Activated CD8-positive, alpha-beta T cell treated with anti-CD3 and anti-CD28 coated beads for 36 hours (primary cell): ENCODE data around the gene MAP4K4. TPM values are rescaled to one million over a fixed set of nuclear protein-coding genes. Genes with fewer than 3 reads are reported as not detected.
A peak's percentile ranks its signal among the peaks of the same experiment; 100 is the strongest.

Experiments used
- ATAC-seq: fragments of 200-7000 bp; cut with Tn5 transposase; one replicate; pipeline ENCODE4 v1.10.0; 2021; ENCODE audit warnings: mild to moderate bottlenecking, moderate library complexity
- CTCF ChIA-PET: fragments of 350-600 bp; sonication (Branson Sonifier 250); formaldehyde crosslinking; loops from one replicate; lab custom pipeline; 2021; ENCODE audit warnings: antibody characterized with exemption; lab: Charles Lee
- POLR2A ChIA-PET: fragments of 350-600 bp; sonication (Branson Sonifier 250); formaldehyde crosslinking; loops from one replicate; lab custom pipeline; 2021; ENCODE audit warnings: antibody characterized with exemption; lab: Charles Lee
- DNase-seq: peaks from one replicate; pipeline ENCODE4 v3.0.0-alpha.2; 2020
- H3K27ac Mint-ChIP-seq: one replicate; pipeline ENCODE4 v1.8.0; 2021; ENCODE audit warnings: mild to moderate bottlenecking, mixed read lengths
- H3K27me3 Mint-ChIP-seq: one replicate; pipeline ENCODE4 v1.8.0; 2021; ENCODE audit warnings: mixed read lengths
- H3K36me3 Mint-ChIP-seq: one replicate; pipeline ENCODE4 v1.8.0; 2021; ENCODE audit warnings: low read depth, mixed read lengths
- H3K4me1 Mint-ChIP-seq: one replicate; pipeline ENCODE4 v1.8.0; 2021; ENCODE audit warnings: low read depth, mixed read lengths
- H3K4me3 Mint-ChIP-seq: one replicate; pipeline ENCODE4 v1.8.0; 2021; ENCODE audit warnings: mild to moderate bottlenecking, moderate library complexity, mixed read lengths
- H3K9me3 Mint-ChIP-seq: one replicate; pipeline ENCODE4 v1.8.0; 2021; ENCODE audit warnings: mixed read lengths
- intact Hi-C: fragments of 100-400 bp; cut with micrococcal nuclease; formaldehyde crosslinking; loops from one replicate; pipeline ENCODE4 v1.10.0; 2022
- total RNA-seq, 2 experiments: library from RNA; stranded (reverse); gene quantifications; one replicate each; pipeline ENCODE4 v1.2.3, GENCODE V29; 2021
- TF ChIP-seq, protein P1 (sequence below): fragments of 200-600 bp; IDR thresholded peaks from one replicate; pipeline ENCODE4 v1.8.0; 2022; ENCODE audit warnings: antibody characterized with exemption, mild to moderate bottlenecking

The MAP4K4 gene
- total RNA-seq, 2 experiments from 2014 or later, result 26.3 to 27.3 TPM

DNA sequence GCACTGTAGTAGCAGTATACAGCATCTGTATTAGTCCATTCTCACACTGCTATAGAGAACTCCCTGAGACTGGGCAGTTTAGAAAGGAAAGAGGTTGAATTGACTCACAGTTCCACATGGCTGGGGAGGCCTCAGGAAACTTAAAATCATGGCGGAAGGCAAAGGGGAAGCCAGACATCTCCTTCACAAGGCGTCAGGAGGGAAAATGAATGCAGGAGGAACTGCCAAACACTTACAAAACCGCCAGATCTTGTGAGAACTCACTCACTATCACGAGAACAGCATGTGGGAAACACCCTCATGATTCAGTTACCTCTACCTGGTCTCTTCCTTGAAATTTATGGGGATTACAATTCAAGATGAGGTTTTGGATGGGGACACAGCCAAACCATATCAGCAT is 25.4 kb downstream of the MAP4K4 start:
- TF ChIP-seq, protein P1, sequence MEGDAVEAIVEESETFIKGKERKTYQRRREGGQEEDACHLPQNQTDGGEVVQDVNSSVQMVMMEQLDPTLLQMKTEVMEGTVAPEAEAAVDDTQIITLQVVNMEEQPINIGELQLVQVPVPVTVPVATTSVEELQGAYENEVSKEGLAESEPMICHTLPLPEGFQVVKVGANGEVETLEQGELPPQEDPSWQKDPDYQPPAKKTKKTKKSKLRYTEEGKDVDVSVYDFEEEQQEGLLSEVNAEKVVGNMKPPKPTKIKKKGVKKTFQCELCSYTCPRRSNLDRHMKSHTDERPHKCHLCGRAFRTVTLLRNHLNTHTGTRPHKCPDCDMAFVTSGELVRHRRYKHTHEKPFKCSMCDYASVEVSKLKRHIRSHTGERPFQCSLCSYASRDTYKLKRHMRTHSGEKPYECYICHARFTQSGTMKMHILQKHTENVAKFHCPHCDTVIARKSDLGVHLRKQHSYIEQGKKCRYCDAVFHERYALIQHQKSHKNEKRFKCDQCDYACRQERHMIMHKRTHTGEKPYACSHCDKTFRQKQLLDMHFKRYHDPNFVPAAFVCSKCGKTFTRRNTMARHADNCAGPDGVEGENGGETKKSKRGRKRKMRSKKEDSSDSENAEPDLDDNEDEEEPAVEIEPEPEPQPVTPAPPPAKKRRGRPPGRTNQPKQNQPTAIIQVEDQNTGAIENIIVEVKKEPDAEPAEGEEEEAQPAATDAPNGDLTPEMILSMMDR, result no peak
- ChIA-PET CTCF (no interaction called here), POLR2A (interaction anchor here (1.3 kb wide), 2 partner anchors 8 to 24 kb away, joined by 5 read pairs; no protein-coding TSS in a partner anchor)
- Mint-ChIP-seq H3K4me3 (no peak overlapping the region), H3K4me1 (peaks cover 90% of the 10 kb centered on the region), H3K27ac (peak overlapping the region; percentile 76), H3K27me3 (no peaks in the 10 kb centered on the region), H3K36me3 (peaks cover 34% of the 10 kb centered on the region), H3K9me3 (peaks cover 13% of the 10 kb centered on the region)
- intact Hi-C loops, result no loop called here
- ATAC-seq (no peak), DNase-seq (no peak)

DNA sequence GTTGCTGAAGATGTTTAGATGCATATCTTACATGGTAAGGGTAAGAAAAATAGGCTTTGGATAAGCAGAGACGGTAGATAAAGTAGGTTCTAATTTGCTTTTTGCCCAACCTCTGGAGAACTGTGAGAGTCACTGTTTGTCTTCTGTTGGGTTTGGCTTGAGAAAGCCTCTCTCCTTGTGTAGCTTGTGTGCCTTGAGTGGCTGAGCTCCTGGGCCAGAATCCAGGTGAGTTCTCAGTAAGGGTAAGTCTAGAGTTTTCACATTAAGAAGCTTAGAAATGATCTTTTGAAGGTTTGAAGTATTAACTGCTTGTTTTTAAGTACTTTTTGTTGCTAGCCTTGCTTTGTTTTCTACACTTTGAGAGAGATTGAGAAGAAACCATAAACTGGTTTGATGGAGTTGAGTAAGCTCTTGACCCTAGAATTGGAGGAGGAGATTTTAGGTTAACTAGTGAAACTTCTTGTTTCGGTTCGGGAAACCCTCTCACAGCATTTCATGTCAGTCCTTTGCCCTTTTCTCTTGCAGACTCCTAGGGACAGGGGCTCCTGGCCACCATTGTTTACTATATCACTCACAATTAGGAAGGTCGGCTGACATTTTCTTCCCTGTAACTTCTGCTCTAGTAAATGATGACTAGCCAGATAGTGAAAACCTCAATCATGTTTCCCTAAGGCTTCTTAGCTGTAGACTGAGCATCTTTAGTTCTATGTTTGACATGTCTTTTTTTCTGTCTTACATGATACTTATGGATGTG is 26.0 kb downstream of the MAP4K4 start:
- peaks cover 90% of the 10 kb centered on the region for H3K4me1 Mint-ChIP-seq
- peak overlapping the region; percentile 37 for H3K27ac Mint-ChIP-seq
- intact Hi-C loops, result no loop called here
- DNase-seq, result no peak
- ChIA-PET CTCF (interaction anchor here (1.0 kb wide), 1 partner anchor 100 kb away, joined by 3 read pairs; no protein-coding TSS in a partner anchor), POLR2A (interaction anchor here (1.1 kb wide), 1 partner anchor 141 kb away, joined by 3 read pairs; no protein-coding TSS in a partner anchor)
- TF ChIP-seq, protein P1, result no peak
- peaks cover 13% of the 10 kb centered on the region for H3K9me3 Mint-ChIP-seq
- H3K36me3 Mint-ChIP-seq, result peaks cover 34% of the 10 kb centered on the region
- no peak for ATAC-seq
- no peak overlapping the region for H3K4me3 Mint-ChIP-seq
- no peaks in the 10 kb centered on the region for H3K27me3 Mint-ChIP-seq

DNA sequence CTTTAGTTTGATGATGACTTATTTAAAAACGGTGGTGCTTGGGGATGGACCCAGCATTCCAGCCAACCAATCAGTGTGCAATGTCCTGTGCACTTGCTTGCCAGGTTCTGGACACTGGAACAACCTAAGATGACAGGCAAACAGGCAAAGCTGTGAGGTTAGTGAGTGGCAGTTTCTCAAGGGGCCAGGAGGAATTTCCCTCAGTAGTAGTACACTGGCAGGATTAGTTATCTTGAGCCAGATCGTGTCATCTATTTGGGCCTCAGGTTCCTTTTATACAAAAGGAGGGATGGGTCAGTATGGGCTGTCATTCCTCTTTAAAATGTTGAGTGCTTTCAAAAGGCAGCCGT is 26.6 kb downstream of the MAP4K4 start:
- Mint-ChIP-seq H3K36me3 (peaks cover 34% of the 10 kb centered on the region), H3K27me3 (no peaks in the 10 kb centered on the region), H3K4me1 (peaks cover 90% of the 10 kb centered on the region), H3K4me3 (no peak overlapping the region), H3K27ac (peak overlapping the region; percentile 37), H3K9me3 (peaks cover 13% of the 10 kb centered on the region)
- ChIA-PET CTCF (interaction anchor here (1.0 to 2.4 kb wide), 2 partner anchors 14 to 99 kb away, joined by 3 to 10 read pairs; no protein-coding TSS in a partner anchor), POLR2A (interaction anchor here (1.1 to 2.3 kb wide), 3 partner anchors 12 to 142 kb away, joined by 3 to 11 read pairs (median 3); no protein-coding TSS in a partner anchor)
- intact Hi-C loops, result no loop called here
- ATAC-seq (no peak), DNase-seq (no peak)
- TF ChIP-seq, protein P1, result no peak

GRCh38 chr2:101725038-101725437 is 27.5 kb downstream of the MAP4K4 start:
- Mint-ChIP-seq H3K9me3 (peaks cover 10% of the 10 kb centered on the region), H3K36me3 (peaks cover 27% of the 10 kb centered on the region), H3K27me3 (no peaks in the 10 kb centered on the region), H3K4me3 (no peak overlapping the region), H3K27ac (peak overlapping the region; percentile 36), H3K4me1 (peaks cover 90% of the 10 kb centered on the region)
- intact Hi-C loops, result no loop called here
- DNase-seq (no peak), ATAC-seq (peak; percentile 58)
- CTCF ChIA-PET, result interaction anchor here (1.0 to 2.4 kb wide), 5 partner anchors 11 to 250 kb away, joined by 3 to 10 read pairs (median 4); partner anchors contain the start of gene RFX8
- POLR2A ChIA-PET, result interaction anchor here (1.1 to 2.3 kb wide), 4 partner anchors 11 to 143 kb away, joined by 3 to 11 read pairs (median 4); no protein-coding TSS in a partner anchor
- TF ChIP-seq, protein P1, result no peak
